Measurements from ENCODE around the gene SHISAL1. TPM values are rescaled to one million over a fixed set of nuclear protein-coding genes. Genes with fewer than 3 reads are reported as not detected.

SHISAL1 gene
- total and polyA plus RNA-seq, 2 donors (not counting 1 experiment from before 2014, with no cell fraction given), result not detected

DNA sequence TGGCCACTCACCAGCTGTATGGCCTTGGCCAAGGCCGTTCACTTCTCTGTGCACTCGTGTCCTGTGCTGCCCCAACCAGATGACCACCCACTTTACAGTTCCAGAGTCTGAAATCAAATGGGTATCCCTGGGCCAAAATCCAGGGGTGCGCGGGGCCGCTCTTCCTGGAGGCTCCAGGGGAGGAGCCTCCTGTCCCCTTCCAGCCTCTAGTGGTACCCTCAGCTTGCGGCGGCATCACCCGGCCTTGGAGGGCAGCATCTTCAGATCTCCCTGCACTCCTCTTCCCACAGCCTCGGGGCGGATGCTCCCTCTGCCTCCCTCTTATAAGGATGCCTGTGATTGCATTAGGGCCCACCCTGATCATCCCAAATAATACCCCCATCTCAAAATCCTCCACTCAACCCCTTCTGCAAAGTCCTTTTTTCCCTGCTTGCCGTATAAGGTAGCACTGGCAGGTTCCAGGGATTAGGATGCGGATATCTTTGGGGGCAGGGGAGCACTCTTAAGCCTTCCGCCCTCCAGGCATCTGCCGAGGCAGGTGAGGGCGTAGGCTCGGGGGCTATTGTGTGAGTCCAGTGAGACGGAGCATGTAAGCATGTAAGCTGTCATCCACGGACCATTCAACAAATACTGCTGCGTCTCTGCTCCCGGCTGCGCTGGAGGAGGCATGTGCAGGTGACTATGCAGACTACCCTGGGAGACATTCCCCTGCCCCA, 24.4 kb upstream of the SHISAL1 start:
- CTCF ChIA-PET, result no interaction called here
- intact Hi-C loops (cut with micrococcal nuclease), result no loop called here
- no peak for DNase-seq

More for the DNA sequence above, 24.4 kb upstream of the SHISAL1 start:
- Histone ChIP-seq H3K9ac (ENCODE audit: low read length) (no peak overlapping the region), H2AFZ (ENCODE audit: insufficient read depth, low read depth, low read length, poor library complexity, severe bottlenecking) (no peak overlapping the region), H3K9me3 (ENCODE audit: control extremely low read depth in 1 of 3, control insufficient read depth in 2 of 3, insufficient read depth in 1 of 3, low read length in 2 of 3) (peaks cover 0 to 16% (median 0%) of the 10 kb centered on the region in 3 donors), H3K79me2 (ENCODE audit: control insufficient read depth, insufficient read depth, low read length) (no peaks in the 10 kb centered on the region), H3K4me2 (replicated peaks; ENCODE audit: low read depth, low read length, poor library complexity, severe bottlenecking) (no peak overlapping the region), H3K36me3 (replicated peaks in 1 of 2; ENCODE audit: control extremely low read depth in 1 of 2, control insufficient read depth in 1 of 2, extremely low read depth in 1 of 2, insufficient read depth in 2 of 2, low read length in 1 of 2) (no peaks in the 10 kb centered on the region), H3K4me1 (ENCODE audit: control insufficient read depth in 2 of 2, insufficient read depth in 2 of 2, low read length in 2 of 2) (peaks cover 3 to 5% of the 10 kb centered on the region in 2 donors), H3K4me3 (ENCODE audit: control extremely low read depth in 1 of 5, extremely low read depth in 1 of 5, insufficient read depth in 1 of 5, low read depth in 2 of 5, low read length in 4 of 5) (no peak overlapping the region), H3K27me3 (replicated peaks in 1 of 4; ENCODE audit: control extremely low read depth in 1 of 4, control insufficient read depth in 3 of 4, insufficient read depth in 4 of 4, low read length in 3 of 4) (peaks cover 0 to 46% (median 16%) of the 10 kb centered on the region in 4 experiments), H4K20me1 (ENCODE audit: control insufficient read depth, insufficient read depth, low read length, poor library complexity, severe bottlenecking) (no peaks in the 10 kb centered on the region), H3K27ac (ENCODE audit: low read length in 2 of 2) (no peak overlapping the region)
- H3K27ac Mint-ChIP-seq, result no peak overlapping the region
- POLR2A ChIA-PET, result no interaction called here
- no peaks in the 10 kb centered on the region for H3K9me3 Mint-ChIP-seq (ENCODE audit: insufficient read depth)
- no peak for TF ChIP-seq EZH2 (IDR thresholded peaks at IDR 0.05; ENCODE audit: borderline replicate concordance, insufficient read depth, low read depth, low read length, poor library complexity, severe bottlenecking)
- TF ChIP-seq, protein P1, sequence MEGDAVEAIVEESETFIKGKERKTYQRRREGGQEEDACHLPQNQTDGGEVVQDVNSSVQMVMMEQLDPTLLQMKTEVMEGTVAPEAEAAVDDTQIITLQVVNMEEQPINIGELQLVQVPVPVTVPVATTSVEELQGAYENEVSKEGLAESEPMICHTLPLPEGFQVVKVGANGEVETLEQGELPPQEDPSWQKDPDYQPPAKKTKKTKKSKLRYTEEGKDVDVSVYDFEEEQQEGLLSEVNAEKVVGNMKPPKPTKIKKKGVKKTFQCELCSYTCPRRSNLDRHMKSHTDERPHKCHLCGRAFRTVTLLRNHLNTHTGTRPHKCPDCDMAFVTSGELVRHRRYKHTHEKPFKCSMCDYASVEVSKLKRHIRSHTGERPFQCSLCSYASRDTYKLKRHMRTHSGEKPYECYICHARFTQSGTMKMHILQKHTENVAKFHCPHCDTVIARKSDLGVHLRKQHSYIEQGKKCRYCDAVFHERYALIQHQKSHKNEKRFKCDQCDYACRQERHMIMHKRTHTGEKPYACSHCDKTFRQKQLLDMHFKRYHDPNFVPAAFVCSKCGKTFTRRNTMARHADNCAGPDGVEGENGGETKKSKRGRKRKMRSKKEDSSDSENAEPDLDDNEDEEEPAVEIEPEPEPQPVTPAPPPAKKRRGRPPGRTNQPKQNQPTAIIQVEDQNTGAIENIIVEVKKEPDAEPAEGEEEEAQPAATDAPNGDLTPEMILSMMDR (IDR thresholded peaks at IDR 0.05), result no peak
- 80% methylated on average over 21 of the region's 21 CpGs for WGBS (ENCODE audit: insufficient coverage)
- no peak for ATAC-seq (ENCODE audit: low read depth)
- peaks cover 2% of the 10 kb centered on the region for H3K4me1 Mint-ChIP-seq
- H3K27me3 Mint-ChIP-seq, result peaks cover 10% of the 10 kb centered on the region
- H3K4me3 Mint-ChIP-seq, result no peak overlapping the region
